ENCODE results near the gene MYL10.
"Not testable (repeated sequence)": the region's sequence is repeated elsewhere in the genome, so short reads cannot be mapped to it uniquely, and the experiment has no call there.

Gene MYL10

GRCh38 chr7:101650579-101651081 is 21.5 kb upstream of the MYL10 start:
- no peak for DNase-seq

- DNase-seq = not testable (repeated sequence)
Observed at GRCh38 chr7:101647876-101648275, 18.8 kb upstream of the MYL10 start.

GRCh38 chr7:101645951-101646350 is 16.9 kb upstream of the MYL10 start:
- DNase-seq = no peak

GRCh38 chr7:101644879-101645278 is 15.8 kb upstream of the MYL10 start:
- DNase-seq = no peak

GRCh38 chr7:101639127-101639526 is 10.0 kb upstream of the MYL10 start:
- not testable (repeated sequence) for DNase-seq

GRCh38 chr7:101636822-101637623 is 7.9 kb upstream of the MYL10 start:
- DNase-seq = no peak

GRCh38 chr7:101635484-101635883 is 6.4 kb upstream of the MYL10 start:
- DNase-seq = no peak

- no peak for DNase-seq
Observed at GRCh38 chr7:101634196-101634717, 5.2 kb upstream of the MYL10 start.

- no peak for DNase-seq
Observed at GRCh38 chr7:101633511-101633910, 4.4 kb upstream of the MYL10 start.

GRCh38 chr7:101632641-101633040 is 3.5 kb upstream of the MYL10 start:
- no peak for DNase-seq

GRCh38 chr7:101631224-101631714 is 2.2 kb upstream of the MYL10 start:
- DNase-seq = no peak

GRCh38 chr7:101630591-101630990 is 1.5 kb upstream of the MYL10 start:
- DNase-seq = peak; percentile 53

- no peak for DNase-seq
Observed at GRCh38 chr7:101628522-101628921, 574 bp downstream of the MYL10 start.

GRCh38 chr7:101626758-101627157 is 2.3 kb downstream of the MYL10 start:
- DNase-seq = no peak

- DNase-seq = no peak
Observed at GRCh38 chr7:101626069-101626671, 2.9 kb downstream of the MYL10 start.

GRCh38 chr7:101625031-101625791 is 3.9 kb downstream of the MYL10 start:
- DNase-seq = no peak

GRCh38 chr7:101624246-101625001 is 4.7 kb downstream of the MYL10 start:
- no peak for DNase-seq

GRCh38 chr7:101622609-101623173 is 6.4 kb downstream of the MYL10 start:
- DNase-seq = no peak

- no peak for DNase-seq
Observed at GRCh38 chr7:101620991-101621390, 8.1 kb downstream of the MYL10 start.

- DNase-seq = no peak
Observed at GRCh38 chr7:101620395-101620794, 8.7 kb downstream of the MYL10 start.

GRCh38 chr7:101618916-101619315 is 10.2 kb downstream of the MYL10 start:
- DNase-seq = no peak

- no peak for DNase-seq
Observed at GRCh38 chr7:101618207-101618839, 10.8 kb downstream of the MYL10 start.

Data from amniotic stem cell (primary cell).